ENCODE measurements around the gene WDR48.

WDR48 gene

DNA sequence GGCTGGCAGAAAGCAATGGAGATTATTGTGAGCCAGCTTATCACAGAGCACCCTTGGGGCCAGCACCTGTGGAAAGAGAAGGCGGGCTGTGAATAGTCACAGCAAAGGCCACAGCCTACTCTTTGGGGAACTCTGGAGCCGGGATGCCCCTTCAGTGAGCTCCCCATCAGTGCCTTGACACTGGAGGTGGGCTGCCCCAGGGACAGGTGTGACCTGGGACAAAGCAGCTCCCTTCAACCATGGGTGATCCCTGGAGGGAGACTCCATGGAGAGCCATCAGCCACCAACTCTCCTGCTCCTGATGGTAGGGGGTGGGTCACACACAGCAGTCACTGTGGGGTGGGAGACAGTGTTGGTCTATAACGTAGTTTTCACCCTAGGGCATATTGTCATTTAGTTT lies 61.5 kb downstream of the WDR48 start:
- Histone ChIP-seq H3K4me3 (ENCODE audit: insufficient read depth, low read depth, low read length, poor library complexity, severe bottlenecking) (no peak overlapping the region), H3K36me3 (ENCODE audit: control insufficient read depth, insufficient read depth, low read length) (no peaks in the 10 kb centered on the region), H3K27me3 (replicated peaks; ENCODE audit: control insufficient read depth, insufficient read depth, low read length, poor library complexity, severe bottlenecking) (no peaks in the 10 kb centered on the region), H3K9me3 (ENCODE audit: control insufficient read depth, low read length) (no peaks in the 10 kb centered on the region), H3K27ac (ENCODE audit: insufficient read depth, low read length, poor library complexity, severe bottlenecking) (no peak overlapping the region), H3K4me1 (ENCODE audit: control insufficient read depth, insufficient read depth, low read length, poor library complexity, severe bottlenecking) (peaks cover 5% of the 10 kb centered on the region)
- DNase-seq = no peak

DNA sequence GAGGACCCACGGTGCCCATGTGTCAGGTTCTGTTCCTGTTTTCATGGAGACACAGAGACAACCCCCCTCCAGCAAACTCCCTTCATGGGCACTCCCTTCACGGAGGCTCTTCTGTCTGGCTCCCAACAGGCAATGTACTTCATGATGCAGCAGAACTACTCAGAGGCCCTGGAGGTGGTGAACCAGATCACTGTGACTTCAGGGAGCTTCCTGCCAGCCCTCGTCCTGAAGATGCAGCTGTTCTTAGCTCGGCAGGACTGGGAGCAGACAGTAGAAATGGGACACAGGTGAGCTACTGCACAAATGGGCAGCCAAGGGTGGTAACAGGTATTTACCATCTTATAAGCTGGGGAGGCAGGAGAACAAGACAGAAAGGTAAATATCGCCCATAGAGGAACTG lies 62.6 kb downstream of the WDR48 start:
- no peaks in the 10 kb centered on the region for H3K36me3 ChIP-seq (ENCODE audit: control insufficient read depth, insufficient read depth, low read length)
- no peak for DNase-seq

DNA sequence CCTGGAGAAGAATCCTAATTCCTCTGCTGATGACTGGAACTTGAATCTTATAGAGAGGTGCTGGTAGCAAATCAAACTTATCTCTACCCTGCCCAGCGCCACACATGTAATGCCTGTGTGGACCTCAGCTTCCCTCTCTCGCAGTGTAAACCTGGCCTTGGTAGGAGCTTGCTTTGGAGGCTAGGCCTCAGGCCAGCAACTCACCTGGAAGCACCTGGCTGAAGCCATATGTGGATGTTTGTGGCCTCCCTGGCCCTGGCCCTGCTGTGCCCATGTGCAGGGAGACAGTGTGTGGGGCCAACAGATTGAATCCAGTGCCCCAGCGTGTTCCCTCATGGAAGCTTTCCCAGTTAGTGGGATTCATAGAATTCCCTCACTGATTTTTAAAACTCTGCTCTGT lies 64.1 kb downstream of the WDR48 start:
- DNase-seq = no peak
- no peaks in the 10 kb centered on the region for H3K9me3 ChIP-seq (ENCODE audit: control insufficient read depth, low read length)
- H3K4me3 ChIP-seq (ENCODE audit: insufficient read depth, low read depth, low read length, poor library complexity, severe bottlenecking) = no peak overlapping the region
- no peaks in the 10 kb centered on the region for H3K4me1 ChIP-seq (ENCODE audit: control insufficient read depth, insufficient read depth, low read length, poor library complexity, severe bottlenecking)
- H3K27me3 ChIP-seq (replicated peaks; ENCODE audit: control insufficient read depth, insufficient read depth, low read length, poor library complexity, severe bottlenecking) = no peaks in the 10 kb centered on the region
- H3K27ac ChIP-seq (ENCODE audit: insufficient read depth, low read length, poor library complexity, severe bottlenecking) = no peak overlapping the region
- no peaks in the 10 kb centered on the region for H3K36me3 ChIP-seq (ENCODE audit: control insufficient read depth, insufficient read depth, low read length)

More for the DNA sequence above, 62.6 kb downstream of the WDR48 start:
- Histone ChIP-seq H3K4me3 (ENCODE audit: insufficient read depth, low read depth, low read length, poor library complexity, severe bottlenecking) (no peak overlapping the region), H3K27ac (ENCODE audit: insufficient read depth, low read length, poor library complexity, severe bottlenecking) (no peak overlapping the region), H3K27me3 (replicated peaks; ENCODE audit: control insufficient read depth, insufficient read depth, low read length, poor library complexity, severe bottlenecking) (no peaks in the 10 kb centered on the region), H3K4me1 (ENCODE audit: control insufficient read depth, insufficient read depth, low read length, poor library complexity, severe bottlenecking) (no peaks in the 10 kb centered on the region), H3K9me3 (ENCODE audit: control insufficient read depth, low read length) (no peaks in the 10 kb centered on the region)

DNA sequence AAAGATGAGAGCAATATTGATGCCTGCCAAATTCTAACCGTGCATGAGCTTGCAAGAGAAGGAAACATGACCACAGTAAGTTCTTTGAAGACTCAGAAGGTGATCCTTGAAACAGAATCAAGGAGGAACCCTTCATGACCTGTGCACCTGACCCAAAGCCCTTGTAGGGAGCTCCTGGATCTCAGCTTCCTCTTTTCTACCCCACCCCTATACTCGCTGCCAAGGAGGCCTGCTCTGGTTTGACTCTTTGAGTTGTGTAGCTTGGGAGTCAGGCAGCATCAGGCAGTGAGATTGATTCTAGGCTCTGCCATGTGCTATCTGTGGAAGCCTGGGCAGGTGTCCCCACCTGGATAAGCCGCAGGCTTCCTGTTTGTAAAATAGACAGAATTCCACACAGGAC lies 66.3 kb downstream of the WDR48 start:
- no peak for DNase-seq
- Histone ChIP-seq H3K4me3 (ENCODE audit: insufficient read depth, low read depth, low read length, poor library complexity, severe bottlenecking) (no peak overlapping the region), H3K4me1 (ENCODE audit: control insufficient read depth, insufficient read depth, low read length, poor library complexity, severe bottlenecking) (no peaks in the 10 kb centered on the region), H3K27ac (ENCODE audit: insufficient read depth, low read length, poor library complexity, severe bottlenecking) (no peak overlapping the region), H3K36me3 (ENCODE audit: control insufficient read depth, insufficient read depth, low read length) (no peaks in the 10 kb centered on the region), H3K27me3 (replicated peaks; ENCODE audit: control insufficient read depth, insufficient read depth, low read length, poor library complexity, severe bottlenecking) (no peaks in the 10 kb centered on the region), H3K9me3 (ENCODE audit: control insufficient read depth, low read length) (no peaks in the 10 kb centered on the region)

DNA sequence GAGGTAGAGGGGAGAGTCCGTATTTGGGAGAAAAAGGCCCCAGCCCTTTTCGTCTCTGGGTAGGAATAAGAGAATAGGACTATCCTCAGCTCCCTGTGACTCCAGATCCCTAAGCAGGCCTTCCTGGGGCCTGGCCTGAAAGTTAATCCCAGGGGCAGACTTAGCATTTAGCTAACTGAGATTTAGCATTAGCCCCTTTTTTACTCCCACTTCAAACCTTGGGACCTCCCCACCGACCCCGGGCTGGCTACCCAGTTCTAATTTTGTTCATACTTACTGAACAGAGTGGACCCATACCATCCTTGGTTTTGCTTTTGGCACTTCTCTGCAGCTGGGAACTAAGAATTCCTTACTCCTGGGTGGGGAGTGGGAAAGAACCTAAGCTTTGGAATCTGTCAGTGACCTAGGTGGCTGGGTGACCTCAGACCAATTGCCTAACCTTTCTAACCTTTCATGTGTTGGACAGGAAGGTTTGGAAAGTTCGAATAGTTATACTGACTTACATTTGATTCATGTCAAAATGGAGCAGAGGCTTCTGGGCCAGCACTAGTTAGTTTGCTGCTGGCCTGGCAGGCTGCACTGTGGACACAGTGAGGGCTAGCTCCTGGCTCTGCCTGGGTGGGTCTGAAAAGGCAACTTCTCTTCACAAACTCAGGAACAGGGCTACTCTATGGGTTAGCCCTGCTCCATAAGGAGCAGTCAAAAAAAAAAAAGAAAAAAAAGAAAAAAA lies 67.3 kb downstream of the WDR48 start:
- DNase-seq = no peak
- no peaks in the 10 kb centered on the region for H3K36me3 ChIP-seq (ENCODE audit: control insufficient read depth, insufficient read depth, low read length)
- H3K9me3 ChIP-seq (ENCODE audit: control insufficient read depth, low read length) = no peaks in the 10 kb centered on the region
- H3K27me3 ChIP-seq (replicated peaks; ENCODE audit: control insufficient read depth, insufficient read depth, low read length, poor library complexity, severe bottlenecking) = no peaks in the 10 kb centered on the region
- no peak overlapping the region for H3K27ac ChIP-seq (ENCODE audit: insufficient read depth, low read length, poor library complexity, severe bottlenecking)
- H3K4me3 ChIP-seq (ENCODE audit: insufficient read depth, low read depth, low read length, poor library complexity, severe bottlenecking) = no peak overlapping the region
- no peaks in the 10 kb centered on the region for H3K4me1 ChIP-seq (ENCODE audit: control insufficient read depth, insufficient read depth, low read length, poor library complexity, severe bottlenecking)

DNA sequence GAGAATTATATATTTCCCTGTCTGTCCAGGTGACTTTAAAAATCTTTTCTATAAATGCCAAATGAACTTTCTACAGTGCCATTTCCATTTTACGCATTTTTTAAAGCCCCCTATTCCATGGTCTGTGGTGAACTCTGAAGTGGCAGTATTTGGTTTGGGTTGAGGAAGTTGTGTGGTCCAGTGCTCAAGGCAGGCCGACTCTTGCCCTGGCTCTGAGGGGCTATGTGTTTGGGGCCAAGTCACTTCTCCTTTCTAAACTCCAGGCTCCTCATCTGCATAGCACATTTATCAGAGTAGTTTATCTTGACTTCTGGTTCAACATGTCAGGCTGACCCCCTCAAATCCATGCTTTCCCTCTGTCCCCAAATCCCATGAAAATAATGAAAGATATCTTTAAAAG lies 69.8 kb downstream of the WDR48 start:
- no peaks in the 10 kb centered on the region for H3K36me3 ChIP-seq (ENCODE audit: control insufficient read depth, insufficient read depth, low read length)
- H3K4me3 ChIP-seq (ENCODE audit: insufficient read depth, low read depth, low read length, poor library complexity, severe bottlenecking) = no peak overlapping the region
- DNase-seq = no peak
- no peaks in the 10 kb centered on the region for H3K9me3 ChIP-seq (ENCODE audit: control insufficient read depth, low read length)
- H3K27ac ChIP-seq (ENCODE audit: insufficient read depth, low read length, poor library complexity, severe bottlenecking) = no peak overlapping the region
- H3K27me3 ChIP-seq (replicated peaks; ENCODE audit: control insufficient read depth, insufficient read depth, low read length, poor library complexity, severe bottlenecking) = no peaks in the 10 kb centered on the region
- no peaks in the 10 kb centered on the region for H3K4me1 ChIP-seq (ENCODE audit: control insufficient read depth, insufficient read depth, low read length, poor library complexity, severe bottlenecking)

DNA sequence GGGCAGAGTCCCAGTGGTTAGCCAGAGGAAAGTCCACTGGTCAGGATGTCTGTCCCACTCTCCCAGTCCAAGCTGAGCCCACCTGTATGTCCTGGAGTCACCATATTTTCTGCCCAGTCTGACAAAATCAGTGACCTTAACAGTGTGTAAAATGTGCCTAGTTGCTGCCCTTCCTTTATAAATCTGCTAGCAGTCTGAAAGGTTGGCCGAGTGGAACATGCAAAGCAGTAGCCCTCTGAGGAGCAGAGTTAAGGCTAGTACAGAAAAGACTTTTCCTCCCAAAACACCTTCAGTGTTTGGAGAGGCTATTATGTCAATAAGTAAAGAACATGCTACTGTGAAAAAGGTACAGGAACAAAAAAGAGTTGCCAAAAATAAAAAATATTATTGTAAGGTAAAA lies 71.0 kb downstream of the WDR48 start:
- no peaks in the 10 kb centered on the region for H3K36me3 ChIP-seq (ENCODE audit: control insufficient read depth, insufficient read depth, low read length)
- H3K27ac ChIP-seq (ENCODE audit: insufficient read depth, low read length, poor library complexity, severe bottlenecking) = no peak overlapping the region
- DNase-seq = no peak
- no peak overlapping the region for H3K4me3 ChIP-seq (ENCODE audit: insufficient read depth, low read depth, low read length, poor library complexity, severe bottlenecking)
- peaks cover 8% of the 10 kb centered on the region for H3K4me1 ChIP-seq (ENCODE audit: control insufficient read depth, insufficient read depth, low read length, poor library complexity, severe bottlenecking)
- H3K9me3 ChIP-seq (ENCODE audit: control insufficient read depth, low read length) = no peaks in the 10 kb centered on the region
- no peaks in the 10 kb centered on the region for H3K27me3 ChIP-seq (replicated peaks; ENCODE audit: control insufficient read depth, insufficient read depth, low read length, poor library complexity, severe bottlenecking)

DNA sequence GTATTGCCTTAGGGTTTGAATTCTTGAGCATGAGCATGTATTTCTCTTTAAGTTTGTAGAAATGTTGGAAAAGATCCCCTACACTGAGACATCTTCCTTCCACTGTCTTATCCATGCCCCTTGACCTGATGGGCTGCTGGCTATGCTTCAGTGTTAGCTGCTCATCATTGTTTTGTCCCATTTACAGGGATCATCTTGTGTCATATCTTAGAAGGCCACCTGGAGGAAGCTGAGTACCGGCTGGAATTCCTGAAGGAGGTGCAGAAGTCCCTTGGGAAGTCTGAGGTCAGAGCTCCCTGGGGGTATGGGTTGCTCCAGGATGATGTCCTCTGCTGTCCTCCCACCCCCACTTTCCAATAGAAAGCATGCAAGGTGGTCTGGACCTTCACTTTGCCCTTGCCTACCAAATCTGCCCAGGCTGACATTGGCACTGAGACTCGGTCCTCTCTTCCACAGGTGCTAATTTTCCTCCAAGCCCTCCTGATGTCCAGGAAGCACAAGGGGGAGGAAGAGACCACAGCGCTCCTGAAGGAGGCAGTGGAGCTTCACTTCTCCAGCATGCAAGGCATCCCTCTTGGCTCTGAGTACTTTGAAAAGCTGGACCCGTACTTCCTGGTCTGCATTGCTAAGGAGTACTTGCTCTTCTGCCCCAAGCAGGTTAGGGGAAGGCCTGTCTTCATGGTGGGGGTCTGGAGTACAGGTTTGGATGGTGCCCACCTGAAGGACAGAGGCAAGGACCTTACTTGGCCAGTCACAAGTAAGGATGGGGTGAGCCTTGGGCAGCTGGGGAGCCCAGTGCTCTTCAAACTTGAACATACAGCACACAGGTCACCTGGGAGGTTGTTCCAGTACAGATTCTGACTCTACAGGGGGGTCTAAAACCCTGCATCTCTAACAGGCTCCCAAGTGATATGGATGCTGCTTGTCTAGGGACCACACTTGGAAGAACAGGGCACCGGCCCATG lies 73.3 kb downstream of the WDR48 start:
- H3K27ac ChIP-seq (ENCODE audit: insufficient read depth, low read length, poor library complexity, severe bottlenecking) = no peak overlapping the region
- H3K27me3 ChIP-seq (replicated peaks; ENCODE audit: control insufficient read depth, insufficient read depth, low read length, poor library complexity, severe bottlenecking) = no peaks in the 10 kb centered on the region
- no peaks in the 10 kb centered on the region for H3K9me3 ChIP-seq (ENCODE audit: control insufficient read depth, low read length)
- no peaks in the 10 kb centered on the region for H3K36me3 ChIP-seq (ENCODE audit: control insufficient read depth, insufficient read depth, low read length)
- no peak for DNase-seq
- H3K4me3 ChIP-seq (ENCODE audit: insufficient read depth, low read depth, low read length, poor library complexity, severe bottlenecking) = no peak overlapping the region
- peaks cover 17% of the 10 kb centered on the region for H3K4me1 ChIP-seq (ENCODE audit: control insufficient read depth, insufficient read depth, low read length, poor library complexity, severe bottlenecking)

DNA sequence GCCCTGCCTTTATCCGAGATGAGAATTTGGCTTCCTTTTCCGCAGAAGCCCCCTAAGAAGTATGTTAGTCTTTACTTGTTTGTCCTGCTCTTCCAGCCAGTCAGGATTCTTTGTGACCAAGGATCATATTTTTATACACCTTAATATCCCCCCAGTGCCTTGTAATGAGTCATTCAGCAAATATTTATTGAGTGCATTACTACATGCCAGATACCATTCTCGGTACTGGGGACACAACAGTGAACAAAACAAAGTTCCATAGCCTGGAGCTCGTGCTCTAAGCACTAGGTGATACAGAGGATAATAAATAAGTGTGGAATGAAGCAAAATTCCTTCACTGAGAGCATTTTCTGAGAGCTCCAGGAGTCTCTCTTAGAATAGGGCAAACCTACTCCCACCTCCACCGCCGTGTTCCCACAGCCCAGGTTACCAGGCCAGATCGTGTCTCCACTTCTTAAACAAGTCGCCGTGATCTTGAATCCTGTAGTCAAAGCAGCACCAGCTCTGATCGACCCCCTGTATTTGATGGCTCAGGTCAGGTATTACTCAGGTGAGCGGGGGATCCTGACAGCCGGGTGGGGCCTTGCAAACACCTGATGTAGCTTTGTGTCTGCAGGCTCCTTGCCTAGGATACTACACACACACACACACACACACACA lies 74.2 kb downstream of the WDR48 start:
- no peaks in the 10 kb centered on the region for H3K27me3 ChIP-seq (replicated peaks; ENCODE audit: control insufficient read depth, insufficient read depth, low read length, poor library complexity, severe bottlenecking)
- H3K36me3 ChIP-seq (ENCODE audit: control insufficient read depth, insufficient read depth, low read length) = no peaks in the 10 kb centered on the region
- peaks cover 17% of the 10 kb centered on the region for H3K4me1 ChIP-seq (ENCODE audit: control insufficient read depth, insufficient read depth, low read length, poor library complexity, severe bottlenecking)
- no peak for DNase-seq
- H3K27ac ChIP-seq (ENCODE audit: insufficient read depth, low read length, poor library complexity, severe bottlenecking) = no peak overlapping the region
- no peaks in the 10 kb centered on the region for H3K9me3 ChIP-seq (ENCODE audit: control insufficient read depth, low read length)
- H3K4me3 ChIP-seq (ENCODE audit: insufficient read depth, low read depth, low read length, poor library complexity, severe bottlenecking) = no peak overlapping the region

Data from effector memory CD4-positive, alpha-beta T cell (primary cell).